Left lung (tissue), 10 donors: Measurements from ENCODE around the gene YLPM1. TPM values are rescaled to one million over a fixed set of nuclear protein-coding genes. Genes with fewer than 3 reads are reported as not detected.

Experiments
- ATAC-seq: fragments of 200-7000 bp; cut with Tn5 transposase; one replicate; pipeline ENCODE4 v1.9.1; 2020; ENCODE audit warnings: moderate library complexity
- DNase-seq, 4 donors: peaks; one replicate each; pipeline ENCODE4 v3.0.0-alpha.2; 2013 to 2020
- H3K27ac ChIP-seq, 2 donors: fragments of 200-600 bp; sonication (generic) in 1 of 2; one replicate each; pipeline versions ENCODE4 v1.5.0 to v1.8.0; 2020 to 2021
- H3K27me3 ChIP-seq, 2 donors: fragments of 200-600 bp; sonication (generic) in 1 of 2; one replicate each; pipeline versions ENCODE4 v1.5.0 to v1.8.0; 2020 to 2021
- H3K36me3 ChIP-seq, 2 donors: fragments of 200-600 bp; sonication (generic) in 1 of 2; one replicate each; pipeline versions ENCODE4 v1.5.0 to v1.8.0; 2020 to 2021
- H3K4me1 ChIP-seq, 2 donors: fragments of 200-600 bp; one replicate each; pipeline ENCODE4 v1.8.0; 2021
- H3K4me3 ChIP-seq, 2 donors: fragments of 200-600 bp; sonication (generic) in 1 of 2; one replicate each; pipeline versions ENCODE4 v1.5.0 to v1.8.0; 2020 to 2021; ENCODE audit warnings: mild to moderate bottlenecking in 1 of 2
- H3K9me3 ChIP-seq, 2 donors: fragments of 200-600 bp; sonication (generic) in 1 of 2; one replicate each; pipeline versions ENCODE4 v1.5.0 to v1.8.0; 2020 to 2021
- CTCF ChIP-seq, 2 donors: fragments of 200-600 bp; sonication (generic) in 1 of 2; IDR thresholded peaks; one replicate each; pipeline versions ENCODE4 v1.5.0 to v1.8.0; 2021; ENCODE audit warnings: antibody characterized with exemption in 2 of 2
- intact Hi-C, 2 donors: fragments of 100-400 bp; cut with DNase I; formaldehyde crosslinking; loops; one replicate each; pipeline versions ENCODE4 v1.11.2 to v1.14.2; 2022
- polyA plus RNA-seq, 6 donors: library from polyadenylated mRNA; unstranded; fragments of 120-200 nt; gene quantifications; one replicate each; pipeline ENCODE4 v1.2.1, GENCODE V29; 2013; ENCODE audit not compliant: insufficient read length in 6 of 6
- total RNA-seq, 2 donors: library from RNA; stranded (reverse); fragmentation: NEBNext Ultra II Directional; extraction: Animal tissue kit (Norgen Biotek cat#: 25700); gene quantifications; one replicate each; pipeline ENCODE4 v1.2.1, GENCODE V29; 2021
- donor health status: DM: no; HTN: yes; CAD: no.
- donor health status: DM: no; HTN: no; CAD: no.

YLPM1 gene
- total and polyA plus RNA-seq, 8 donors: 49.5 to 117 (median 107) TPM

GRCh38 chr14:74786796-74787315, 23.7 kb downstream of the YLPM1 start:
- intact Hi-C loops: no loop called here
- DNase-seq: no peak
- H3K4me3 ChIP-seq: no peak overlapping the region

GRCh38 chr14:74792249-74793039, 29.3 kb downstream of the YLPM1 start:
- peaks cover 0 to 30% of the 10 kb centered on the region in 2 donors for H3K36me3 ChIP-seq
- intact Hi-C loops: no loop called here
- ATAC-seq (peak; percentile 82), DNase-seq (peak in 1 of 4 donors; percentile 2)
- TF ChIP-seq CTCF (IDR thresholded peaks at IDR 0.05): no peak
- no peaks in the 10 kb centered on the region for H3K27me3 ChIP-seq
- no peak overlapping the region for H3K4me3 ChIP-seq
- peaks cover 14 to 29% of the 10 kb centered on the region in 2 donors for H3K4me1 ChIP-seq
- no peaks in the 10 kb centered on the region for H3K9me3 ChIP-seq
- H3K27ac ChIP-seq: peak overlapping the region in 1 of 2 donors; percentile 57

More at GRCh38 chr14:74786796-74787315, 23.7 kb downstream of the YLPM1 start:
- no peaks in the 10 kb centered on the region for H3K27me3 ChIP-seq
- H3K36me3 ChIP-seq: peaks cover 0 to 55% of the 10 kb centered on the region in 2 donors
- peaks cover 0 to 3% of the 10 kb centered on the region in 2 donors for H3K4me1 ChIP-seq
- no peak for TF ChIP-seq CTCF (IDR thresholded peaks at IDR 0.05)
- H3K9me3 ChIP-seq: no peaks in the 10 kb centered on the region
- no peak overlapping the region for H3K27ac ChIP-seq
- no peak for ATAC-seq

GRCh38 chr14:74793506-74794155, 30.5 kb downstream of the YLPM1 start:
- peaks cover 14 to 29% of the 10 kb centered on the region in 2 donors for H3K4me1 ChIP-seq
- peaks cover 0 to 30% of the 10 kb centered on the region in 2 donors for H3K36me3 ChIP-seq
- no peak overlapping the region for H3K4me3 ChIP-seq
- no peak for DNase-seq
- intact Hi-C loops: no loop called here
- H3K9me3 ChIP-seq: no peaks in the 10 kb centered on the region
- ATAC-seq: no peak
- H3K27ac ChIP-seq: peak overlapping the region in 1 of 2 donors; percentile 57
- H3K27me3 ChIP-seq: no peaks in the 10 kb centered on the region
- no peak for TF ChIP-seq CTCF (IDR thresholded peaks at IDR 0.05)

GRCh38 chr14:74794947-74795346, 31.8 kb downstream of the YLPM1 start:
- no peaks in the 10 kb centered on the region for H3K27me3 ChIP-seq
- intact Hi-C loops: no loop called here
- H3K4me3 ChIP-seq: no peak overlapping the region
- no peak overlapping the region for H3K27ac ChIP-seq
- H3K4me1 ChIP-seq: peaks cover 14 to 29% of the 10 kb centered on the region in 2 donors
- H3K9me3 ChIP-seq: no peaks in the 10 kb centered on the region
- peaks cover 0 to 33% of the 10 kb centered on the region in 2 donors for H3K36me3 ChIP-seq
- ATAC-seq (no peak), DNase-seq (no peak)
- no peak for TF ChIP-seq CTCF (IDR thresholded peaks at IDR 0.05)

- H3K27me3 ChIP-seq: no peaks in the 10 kb centered on the region
- DNase-seq (no peak), ATAC-seq (no peak)
- no peaks in the 10 kb centered on the region for H3K4me1 ChIP-seq
- TF ChIP-seq CTCF (IDR thresholded peaks at IDR 0.05): no peak
- intact Hi-C loops: loop anchor here in 1 of 2 donors (10.0 kb wide), 1 partner anchor 185 kb away; the partner anchor contains the start of gene LTBP2
- H3K27ac ChIP-seq: no peak overlapping the region
- peaks cover 0 to 58% of the 10 kb centered on the region in 2 donors for H3K36me3 ChIP-seq
- H3K9me3 ChIP-seq: no peaks in the 10 kb centered on the region
- no peak overlapping the region for H3K4me3 ChIP-seq
Observed at GRCh38 chr14:74799765-74800164, 36.6 kb downstream of the YLPM1 start.
